K562 (cell line): ENCODE data around the gene SLC24A4. TPM values are rescaled to one million over a fixed set of nuclear protein-coding genes. Genes with fewer than 3 reads are reported as not detected.

Experiments
- ATAC-seq: fragments of 200-7000 bp; cut with Tn5 transposase; 3 replicates; pipeline ENCODE4 v1.9.1; 2020; ENCODE audit warnings: moderate library complexity
- BruUV-seq: library from RNA; stranded (reverse); fragments of 400-500 nt; replicated peaks from 2 replicates; lab custom pipeline; 2021; lab: Mats Ljungman, UMichigan
- CTCF ChIA-PET: fragments of 300-600 bp; formaldehyde crosslinking; extraction: SDS; loops from one replicate; lab custom pipeline; 2021; ENCODE audit warnings: low intra/inter-chr PET ratio; lab: Yijun Ruan, JAX
- POLR2A ChIA-PET: fragments of 300-600, 350-650 bp; sonication (Branson Sonifier 250); formaldehyde crosslinking; extraction: SDS; loops from one replicate; lab custom pipeline; 2021; ENCODE audit warnings: antibody characterized with exemption, inconsistent platforms; lab: Yijun Ruan, JAX
- DNase-seq, 4 experiments: peaks; one replicate each; pipeline versions ENCODE4 v3.0.0 to v3.0.0-alpha.2; 2011 to 2018; ENCODE audit warnings: low spot score in 3 of 4, mixed read lengths in 3 of 4; ENCODE audit errors: extremely low read depth in 1 of 4
- FAIRE-seq: peaks from 2 replicates; lab custom pipeline; 2011; peaks lifted over from hg19 to GRCh38; lab: Jason Lieb, UNC
- H2AFZ ChIP-seq: 2 replicates; pipeline ENCODE4 v1.6.0; 2011; ENCODE audit warnings: low read depth, low read length, control low read depth, inconsistent platforms
- H3K27ac ChIP-seq: fragments of 200-600 bp; 3 replicates; pipeline ENCODE4 v1.8.0; 2011; ENCODE audit warnings: low read depth, mild to moderate bottlenecking, control low read depth, inconsistent platforms, low read length, moderate library complexity, mixed read lengths; ENCODE audit errors: extremely low read depth
- H3K27me3 ChIP-seq, 2 experiments: fragments of 300-600 bp in 1 of 2; 2 replicates in 1 of 2; 3 replicates in 1 of 2; pipeline versions ENCODE4 v1.6.0 to v1.8.0; 2011; ENCODE audit warnings: inconsistent platforms in 2 of 2, low read length in 2 of 2, mild to moderate bottlenecking in 1 of 2, mixed read lengths in 1 of 2, moderate library complexity in 1 of 2; ENCODE audit not compliant: control insufficient read depth in 2 of 2, insufficient read depth in 2 of 2
- H3K36me3 ChIP-seq: fragments of 300-600 bp; 3 replicates; pipeline ENCODE4 v1.8.0; 2011; ENCODE audit warnings: mild to moderate bottlenecking, low read length, inconsistent platforms; ENCODE audit not compliant: control insufficient read depth, insufficient read depth
- H3K4me1 ChIP-seq, 2 experiments: fragments of 200-600 bp in 1 of 2; replicated peaks in 1 of 2; 2 replicates in 1 of 2; 3 replicates in 1 of 2; pipeline versions ENCODE4 v1.5.1 to v1.8.0; 2011; ENCODE audit warnings: inconsistent platforms in 2 of 2, low read length in 2 of 2, mild to moderate bottlenecking in 1 of 2, mixed read lengths in 1 of 2, moderate library complexity in 1 of 2; ENCODE audit not compliant: control insufficient read depth in 2 of 2, insufficient read depth in 2 of 2
- H3K4me2 ChIP-seq: 2 replicates; pipeline ENCODE4 v1.6.1; 2011; ENCODE audit warnings: low read length, control low read depth, inconsistent platforms, mixed read lengths; ENCODE audit not compliant: insufficient read depth
- H3K4me3 ChIP-seq: fragments of 200-600 bp; sonication (generic), shearing (Covaris generic); 2 replicates; pipeline ENCODE4 v1.5.1; 2016; ENCODE audit warnings: control low read depth, inconsistent platforms
- H3K79me2 ChIP-seq: fragments of 200-600 bp; 3 replicates; pipeline ENCODE4 v1.8.0; 2011; ENCODE audit warnings: low read length, inconsistent platforms; ENCODE audit not compliant: control insufficient read depth, insufficient read depth
- H3K9ac ChIP-seq, 2 experiments: 2 replicates each; pipeline versions ENCODE4 v1.6.0 to v1.6.1; 2011; ENCODE audit warnings: low read depth in 2 of 2, low read length in 2 of 2, control low read depth in 1 of 2, inconsistent platforms in 1 of 2, mild to moderate bottlenecking in 1 of 2, mixed read lengths in 1 of 2; ENCODE audit not compliant: insufficient read depth in 1 of 2
- H3K9me1 ChIP-seq: one replicate; pipeline ENCODE4 v1.6.0; 2011; ENCODE audit warnings: inconsistent platforms, mild to moderate bottlenecking, low read length, moderate library complexity; ENCODE audit not compliant: control insufficient read depth, insufficient read depth
- H3K9me3 ChIP-seq: replicated peaks from 2 replicates; pipeline ENCODE4 v1.5.1; 2011; ENCODE audit warnings: low read depth, low read length, inconsistent platforms; ENCODE audit not compliant: control insufficient read depth, insufficient read depth
- H4K20me1 ChIP-seq: replicated peaks from 2 replicates; pipeline ENCODE4 v1.6.1; 2011; ENCODE audit warnings: low read length, inconsistent platforms, mixed read lengths; ENCODE audit not compliant: control insufficient read depth, insufficient read depth
- ARID3B ChIP-seq: fragments of 250-450 bp; sonication (Bioruptor Pico); IDR thresholded peaks from 2 replicates; pipeline ENCODE4 v1.4.0; 2020; ENCODE audit warnings: borderline replicate concordance
- CBX5 ChIP-seq: IDR thresholded peaks from 2 replicates; pipeline ENCODE4 v1.6.1; 2014; ENCODE audit warnings: low read depth, borderline replicate concordance
- CGGBP1 ChIP-seq: fragments of 250-450 bp; sonication (Bioruptor Pico); IDR thresholded peaks from 2 replicates; pipeline ENCODE4 v1.9.0; 2021; ENCODE audit warnings: mild to moderate bottlenecking
- FOXJ3 ChIP-seq: sonication (generic); formaldehyde crosslinking; IDR thresholded peaks from 2 replicates; pipeline ENCODE4 v1.4.0; 2020; ENCODE audit warnings: mild to moderate bottlenecking, missing genetic modification reagents
- HDAC6 ChIP-seq: IDR thresholded peaks from 2 replicates; pipeline ENCODE4 v1.6.1; 2012; ENCODE audit warnings: low read depth, mild to moderate bottlenecking, control low read depth, inconsistent platforms, low read length, moderate library complexity
- JUN ChIP-seq, 2 experiments: sonication (generic) in 1 of 2; formaldehyde crosslinking in 1 of 2; IDR thresholded peaks; 2 replicates each; pipeline versions ENCODE4 v1.6.1 to v1.8.0; 2012 to 2022; ENCODE audit warnings: borderline replicate concordance in 2 of 2, mild to moderate bottlenecking in 2 of 2, improper control_type of control experiment in 1 of 2, low read depth in 1 of 2, low read length in 1 of 2, missing genetic modification reagents in 1 of 2
- KLF6 ChIP-seq: fragments of 250-450 bp; sonication (Bioruptor Pico); IDR thresholded peaks from 2 replicates; pipeline ENCODE4 v1.4.0; 2020; ENCODE audit warnings: mild to moderate bottlenecking, moderate library complexity, borderline replicate concordance
- MTA2 ChIP-seq: fragments of 450-650 bp; IDR thresholded peaks from 2 replicates; pipeline ENCODE4 v1.6.1; 2016; ENCODE audit warnings: low read depth
- NR3C1 ChIP-seq: sonication (generic); formaldehyde crosslinking; IDR thresholded peaks from 2 replicates; pipeline ENCODE4 v1.8.1; 2022; ENCODE audit warnings: missing genetic modification reagents
- POLR2AphosphoS5 ChIP-seq: IDR thresholded peaks from 2 replicates; pipeline ENCODE4 v1.6.1; 2011; ENCODE audit warnings: mild to moderate bottlenecking, low read depth, low read length, moderate library complexity; ENCODE audit not compliant: control insufficient read depth, insufficient read depth
- POLR3A ChIP-seq: IDR thresholded peaks from 2 replicates; pipeline ENCODE4 v1.6.1; 2011; ENCODE audit warnings: borderline replicate concordance, mild to moderate bottlenecking, moderate library complexity; ENCODE audit not compliant: insufficient read length, insufficient read depth; ENCODE audit errors: extremely low read depth
- RFX1 ChIP-seq: fragments of 450-650 bp; IDR thresholded peaks from 2 replicates; pipeline ENCODE4 v1.6.1; 2016; ENCODE audit warnings: mild to moderate bottlenecking, moderate library complexity
- TBL1XR1 ChIP-seq, 2 experiments: IDR thresholded peaks; 2 replicates each; pipeline ENCODE4 v1.6.1; 2012; ENCODE audit warnings: improper control_type of control experiment in 2 of 2, low read length in 2 of 2, mild to moderate bottlenecking in 1 of 2
- TBP ChIP-seq: optimal IDR thresholded peaks from 2 replicates; pipeline ENCODE3; 2011; ENCODE audit warnings: low read depth, low read length, improper control_type of control experiment
- THAP7 ChIP-seq: fragments of 250-450 bp; sonication (Bioruptor Pico); IDR thresholded peaks from 2 replicates; pipeline ENCODE4 v1.5.0; 2021
- ZBED1 ChIP-seq: IDR thresholded peaks from 2 replicates; pipeline ENCODE4 v1.6.1; 2014
- ZBTB8A ChIP-seq: fragments of 450-650 bp; IDR thresholded peaks from 2 replicates; pipeline ENCODE4 v1.6.1; 2018; ENCODE audit warnings: mild to moderate bottlenecking, moderate library complexity; ENCODE audit not compliant: partially characterized antibody
- ZKSCAN1 ChIP-seq: fragments of 150-350 bp; IDR thresholded peaks from 2 replicates; pipeline ENCODE4 v1.6.1; 2016; ENCODE audit warnings: low read depth, low read length
- ZKSCAN8 ChIP-seq: fragments of 200-800 bp; sonication (Bioruptor generic); IDR thresholded peaks from 2 replicates; pipeline ENCODE4 v1.6.1; 2016; ENCODE audit warnings: missing genetic modification characterization, missing compliant biosample characterization
- WGBS: fragments of 100-300 bp; shearing (Covaris generic); methylation state at CpG from one replicate; pipeline ENCODE4 v1.1.6; 2016; ENCODE audit warnings: low coverage, mixed read lengths; ENCODE audit not compliant: insufficient coverage; ENCODE audit errors: missing lambda C conversion rate; 5-methylcytosine and 5-hydroxymethylcytosine counted together
- in situ Hi-C: fragments of 300-500 bp; cut with MboI; formaldehyde crosslinking; loops from 4 replicates; pipeline ENCODE4 v1.15.0; 2018; ENCODE audit warnings: inconsistent platforms, mixed read lengths
- intact Hi-C: fragments of 100-400 bp; cut with micrococcal nuclease; formaldehyde crosslinking; loops from 2 replicates; pipeline ENCODE4 v1.14.2; 2022
- polyA plus RNA-seq, 8 experiments: library from polyadenylated mRNA; depleted of rRNA in 4 of 8; stranded (reverse) in 5 of 8; unstranded in 3 of 8; fragments of >200 nt; fragmentation: Nextera tagmentation in 2 of 8; fragmentation: Illumina TruSeq in 1 of 8; extraction: Ambion mirVana in 2 of 8; extraction: Trizol in 1 of 8; gene quantifications; 2 replicates each; pipeline versions ENCODE4 v1.2.1 to v1.2.3, GENCODE V29; 2011 to 2014; ENCODE audit warnings: inconsistent platforms in 1 of 8, missing spikeins in 1 of 8
- total RNA-seq, 7 experiments: library from RNA; depleted of rRNA in 6 of 7; stranded (reverse); fragments of >200 nt in 6 of 7; fragmentation: Illumina TruSeq in 2 of 7; extraction: Trizol in 2 of 7; gene quantifications; 2 replicates each; pipeline versions ENCODE4 v1.2.1 to v1.2.3, GENCODE V29; 2011 to 2021; ENCODE audit warnings: low replicate concordance in 1 of 7

The SLC24A4 gene
- total and polyA plus RNA-seq, 9 of the 15 experiments (the other 6 are each of a cell fraction or from before 2014, with no cell fraction given) = not detected

- ATAC-seq = no peak
- H3K4me3 ChIP-seq = no peak overlapping the region
- intact Hi-C loops = no loop called here
- TF ChIP-seq POLR2AphosphoS5 (no peak), ZKSCAN1 (no peak), RFX1 (no peak), HDAC6 (no peak), TBP (no peak), ZBTB8A (no peak), CBX5 (no peak), THAP7 (CRISPR knock-in tag) (no peak), POLR3A (no peak), ZBED1 (no peak), ARID3B (CRISPR knock-in tag) (no peak), KLF6 (CRISPR knock-in tag) (no peak), FOXJ3 (CRISPR knock-in tag) (no peak), JUN (IDR thresholded peaks at IDR 0.05; ENCODE audit: borderline replicate concordance, low read depth, low read length) (no peak), JUN (CRISPR knock-in tag; IDR thresholded peaks at IDR 0.05; ENCODE audit: borderline replicate concordance) (no peak), CGGBP1 (CRISPR knock-in tag) (no peak), TBL1XR1 (IDR thresholded peaks at IDR 0.05; ENCODE audit: low read length in 2 of 2) (no peak), MTA2 (no peak), ZKSCAN8 (CRISPR knock-in tag) (no peak), NR3C1 (CRISPR knock-in tag) (no peak)
- TF ChIP-seq, all 486 proteins: peak for 0
- ChIA-PET POLR2A (no interaction called here), CTCF (no interaction called here)
- no peaks in the 10 kb centered on the region for H3K4me1 ChIP-seq
- H3K9ac ChIP-seq = no peak overlapping the region
- H3K27ac ChIP-seq = no peak overlapping the region
- no peak for DNase-seq
- FAIRE-seq = no peak
- H3K27me3 ChIP-seq = peaks cover 0 to 5% of the 10 kb centered on the region in 2 experiments; a peak in 2 of 5 replicates
- H3K9me1 ChIP-seq = no peaks in the 10 kb centered on the region
- H2AFZ ChIP-seq = no peak overlapping the region
- 0% methylated on average over 1 of the region's 1 CpG for WGBS
- no peaks in the 10 kb centered on the region for H3K79me2 ChIP-seq
- BruUV-seq = no TSS peak
- no peaks in the 10 kb centered on the region for H4K20me1 ChIP-seq
- no peaks in the 10 kb centered on the region for H3K36me3 ChIP-seq
- in situ Hi-C loops = no loop called here
- no peaks in the 10 kb centered on the region for H3K9me3 ChIP-seq
- H3K4me2 ChIP-seq = no peak overlapping the region
Observed at GRCh38 chr14:92407410-92407809, 84.4 kb downstream of the SLC24A4 start.
